Neural progenitor cell (in vitro differentiated cells): Measurements from ENCODE around the gene RABIF. TPM values are rescaled to one million over a fixed set of nuclear protein-coding genes. Genes with fewer than 3 reads are reported as not detected.

Source experiments
- DNase-seq: peaks from one replicate; pipeline ENCODE4 v3.0.0-alpha.2; 2016; ENCODE audit warnings: low spot score
- H2AFZ ChIP-seq: fragments of 200-600 bp; sonication (generic); replicated peaks from 2 replicates; pipeline ENCODE4 v1.6.1; 2016; ENCODE audit warnings: antibody characterized with exemption
- H3F3A ChIP-seq: fragments of 200-600 bp; sonication (generic); 2 replicates; pipeline ENCODE4 v1.6.1; 2016; ENCODE audit warnings: antibody characterized with exemption, low read depth
- H3K27ac ChIP-seq: fragments of 200-600 bp; sonication (generic); 2 replicates; pipeline ENCODE4 v1.5.1; 2016; ENCODE audit warnings: mild to moderate bottlenecking
- H3K27me3 ChIP-seq: fragments of 200-600 bp; sonication (generic); 2 replicates; pipeline ENCODE4 v1.6.1; 2016; ENCODE audit warnings: mild to moderate bottlenecking, moderate library complexity
- H3K36me3 ChIP-seq: fragments of 200-600 bp; sonication (generic); 2 replicates; pipeline ENCODE4 v1.5.1; 2016
- H3K4me1 ChIP-seq: fragments of 200-600 bp; sonication (generic); 2 replicates; pipeline ENCODE4 v1.6.1; 2016; ENCODE audit warnings: mixed run types
- H3K4me2 ChIP-seq: fragments of 200-600 bp; sonication (generic); 2 replicates; pipeline ENCODE4 v1.6.1; 2016
- H3K4me3 ChIP-seq: fragments of 200-600 bp; sonication (generic); 2 replicates; pipeline ENCODE4 v1.5.1; 2016
- H3K79me2 ChIP-seq: fragments of 200-600 bp; sonication (generic); 2 replicates; pipeline ENCODE4 v1.6.1; 2016; ENCODE audit warnings: low read depth
- H3K9ac ChIP-seq: fragments of 200-600 bp; sonication (generic); 2 replicates; pipeline ENCODE4 v1.6.1; 2016
- H3K9me3 ChIP-seq: fragments of 200-600 bp; sonication (generic); 2 replicates; pipeline ENCODE4 v1.5.1; 2016; ENCODE audit warnings: low read depth
- H4K20me1 ChIP-seq: fragments of 200-600 bp; sonication (generic); 2 replicates; pipeline ENCODE4 v1.6.1; 2016; ENCODE audit warnings: low read depth
- H3K27ac Mint-ChIP-seq: 3 replicates; pipeline ENCODE4 v1.8.0; 2021; ENCODE audit warnings: mixed read lengths
- H3K27me3 Mint-ChIP-seq: 2 replicates; pipeline ENCODE4 v1.8.0; 2022; ENCODE audit warnings: low read depth, mild to moderate bottlenecking, inconsistent platforms, moderate library complexity, mixed read lengths; ENCODE audit not compliant: insufficient read depth
- H3K36me3 Mint-ChIP-seq: 3 replicates; pipeline ENCODE4 v1.8.0; 2021; ENCODE audit warnings: mixed read lengths
- H3K4me1 Mint-ChIP-seq: 3 replicates; pipeline ENCODE4 v1.8.0; 2021; ENCODE audit warnings: mixed read lengths
- H3K4me3 Mint-ChIP-seq: 3 replicates; pipeline ENCODE4 v1.8.0; 2021; ENCODE audit warnings: mild to moderate bottlenecking, moderate library complexity, mixed read lengths
- H3K9me3 Mint-ChIP-seq: 3 replicates; pipeline ENCODE4 v1.8.0; 2020; ENCODE audit warnings: mixed read lengths
- EZH2 ChIP-seq: fragments of 200-600 bp; sonication (generic); IDR thresholded peaks from 2 replicates; pipeline ENCODE4 v1.6.1; 2017; ENCODE audit warnings: antibody characterized with exemption, mild to moderate bottlenecking, moderate library complexity
- EZH2phosphoT487 ChIP-seq: fragments of 200-600 bp; sonication (generic); IDR thresholded peaks from 2 replicates; pipeline ENCODE4 v1.6.1; 2017; ENCODE audit warnings: antibody characterized with exemption
- total RNA-seq: library from RNA; depleted of rRNA; stranded (reverse); fragments of >200 nt; gene quantifications from 2 replicates; pipeline ENCODE4 v1.2.3, GENCODE V29; 2015; ENCODE audit warnings: low replicate concordance
- TF ChIP-seq, protein P1 (sequence below): fragments of 200-600 bp; sonication (generic); IDR thresholded peaks from 2 replicates; pipeline ENCODE4 v1.5.1; 2017; ENCODE audit warnings: antibody characterized with exemption, mild to moderate bottlenecking

Gene RABIF
- total RNA-seq, 1 donor from 2014 or later, result 5.8 TPM

DNA sequence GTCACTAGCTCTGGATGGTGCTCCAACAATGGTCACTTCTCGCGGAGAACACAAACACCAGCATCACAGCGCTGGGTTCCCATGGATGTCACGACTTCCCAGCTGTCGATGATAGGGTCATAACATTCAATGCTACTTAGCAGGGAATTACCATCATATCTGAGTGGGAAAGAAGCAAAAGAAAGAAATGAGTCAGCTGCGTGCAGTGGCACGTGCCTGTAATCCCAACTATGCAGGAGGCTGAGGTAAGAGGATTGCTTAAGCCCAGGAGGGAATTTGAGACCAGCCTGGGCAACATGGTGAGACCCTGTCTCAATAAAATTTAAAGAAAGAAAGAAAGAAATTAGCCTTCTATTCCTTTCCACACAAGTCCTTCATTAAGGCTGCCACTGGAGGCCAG, 3.6 kb upstream of the RABIF start:
- Mint-ChIP-seq H3K27ac (no peak overlapping the region), H3K27me3 (peaks cover 3% of the 10 kb centered on the region), H3K4me3 (no peak overlapping the region), H3K4me1 (peaks cover 12% of the 10 kb centered on the region), H3K36me3 (peaks cover 15% of the 10 kb centered on the region), H3K9me3 (no peaks in the 10 kb centered on the region)
- Histone ChIP-seq H3K27me3 (no peaks in the 10 kb centered on the region), H3K4me3 (no peak overlapping the region), H3K4me2 (no peak overlapping the region), H3K27ac (no peak overlapping the region), H3K79me2 (peaks cover 7% of the 10 kb centered on the region), H3K4me1 (peaks cover 5% of the 10 kb centered on the region), H3K9me3 (no peaks in the 10 kb centered on the region), H3K9ac (no peak overlapping the region), H3F3A (peaks cover 31% of the 10 kb centered on the region), H3K36me3 (no peaks in the 10 kb centered on the region), H4K20me1 (no peaks in the 10 kb centered on the region), H2AFZ (no peak overlapping the region)
- no peak for DNase-seq
- TF ChIP-seq, protein P1, sequence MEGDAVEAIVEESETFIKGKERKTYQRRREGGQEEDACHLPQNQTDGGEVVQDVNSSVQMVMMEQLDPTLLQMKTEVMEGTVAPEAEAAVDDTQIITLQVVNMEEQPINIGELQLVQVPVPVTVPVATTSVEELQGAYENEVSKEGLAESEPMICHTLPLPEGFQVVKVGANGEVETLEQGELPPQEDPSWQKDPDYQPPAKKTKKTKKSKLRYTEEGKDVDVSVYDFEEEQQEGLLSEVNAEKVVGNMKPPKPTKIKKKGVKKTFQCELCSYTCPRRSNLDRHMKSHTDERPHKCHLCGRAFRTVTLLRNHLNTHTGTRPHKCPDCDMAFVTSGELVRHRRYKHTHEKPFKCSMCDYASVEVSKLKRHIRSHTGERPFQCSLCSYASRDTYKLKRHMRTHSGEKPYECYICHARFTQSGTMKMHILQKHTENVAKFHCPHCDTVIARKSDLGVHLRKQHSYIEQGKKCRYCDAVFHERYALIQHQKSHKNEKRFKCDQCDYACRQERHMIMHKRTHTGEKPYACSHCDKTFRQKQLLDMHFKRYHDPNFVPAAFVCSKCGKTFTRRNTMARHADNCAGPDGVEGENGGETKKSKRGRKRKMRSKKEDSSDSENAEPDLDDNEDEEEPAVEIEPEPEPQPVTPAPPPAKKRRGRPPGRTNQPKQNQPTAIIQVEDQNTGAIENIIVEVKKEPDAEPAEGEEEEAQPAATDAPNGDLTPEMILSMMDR, result no peak
- TF ChIP-seq EZH2 (no peak), EZH2phosphoT487 (no peak)

DNA sequence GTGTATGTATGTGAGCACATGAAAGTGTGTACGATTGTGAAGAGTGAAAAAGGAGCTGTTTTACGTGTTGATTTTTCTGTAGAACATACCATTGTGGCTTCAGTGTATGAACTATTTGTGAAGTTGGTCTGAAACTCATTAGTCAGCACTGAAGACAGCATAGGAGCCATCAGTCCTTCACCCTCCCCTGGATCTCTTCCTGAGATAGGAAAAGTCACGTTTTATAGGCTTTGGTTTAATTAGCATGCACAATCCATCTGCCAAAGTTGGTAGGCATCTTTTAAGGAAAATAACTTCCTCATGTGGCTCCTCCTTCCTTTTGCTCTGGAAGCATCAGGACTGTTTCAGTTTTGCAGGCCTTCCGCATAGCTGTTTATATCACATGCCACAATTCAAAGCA, 1.4 kb upstream of the RABIF start:
- Histone ChIP-seq H3K4me3 (no peak overlapping the region), H3K27me3 (no peaks in the 10 kb centered on the region), H3K79me2 (peaks cover 18% of the 10 kb centered on the region), H3K36me3 (no peaks in the 10 kb centered on the region), H4K20me1 (no peaks in the 10 kb centered on the region), H3K4me1 (peaks cover 13% of the 10 kb centered on the region), H3K9me3 (no peaks in the 10 kb centered on the region), H2AFZ (no peak overlapping the region), H3F3A (peaks cover 31% of the 10 kb centered on the region), H3K9ac (no peak overlapping the region), H3K4me2 (no peak overlapping the region), H3K27ac (no peak overlapping the region)
- Mint-ChIP-seq H3K27me3 (peaks cover 3% of the 10 kb centered on the region), H3K4me3 (no peak overlapping the region), H3K9me3 (no peaks in the 10 kb centered on the region), H3K27ac (no peak overlapping the region), H3K4me1 (peaks cover 15% of the 10 kb centered on the region), H3K36me3 (peaks cover 6% of the 10 kb centered on the region)
- TF ChIP-seq EZH2phosphoT487 (no peak), EZH2 (no peak)
- TF ChIP-seq, protein P1, result no peak
- DNase-seq, result no peak

DNA sequence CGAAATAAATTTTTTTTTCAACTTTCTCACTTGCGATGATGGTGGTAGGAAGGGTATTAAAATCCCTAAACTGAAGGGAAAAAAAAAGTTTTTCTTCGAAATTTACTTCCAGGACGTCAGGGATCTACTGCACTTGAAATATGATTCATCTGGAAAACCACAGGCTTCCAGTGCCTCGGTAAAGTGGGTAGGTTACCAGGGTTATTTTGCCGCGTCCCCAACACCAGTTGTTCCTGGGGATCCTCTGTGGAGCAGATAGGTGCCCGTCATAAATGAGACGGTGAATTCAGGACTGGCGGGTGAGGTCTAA, 773 bp downstream of the RABIF start:
- no peak for DNase-seq
- peaks cover 3% of the 10 kb centered on the region for H3K27me3 Mint-ChIP-seq
- peaks cover 18% of the 10 kb centered on the region for H3K4me1 Mint-ChIP-seq
- peak overlapping the region; percentile 75 for H3K27ac ChIP-seq
- H3K27me3 ChIP-seq, result no peaks in the 10 kb centered on the region
- H3K36me3 Mint-ChIP-seq, result no peaks in the 10 kb centered on the region
- peaks cover 13% of the 10 kb centered on the region for H3K4me1 ChIP-seq
- H3K4me3 Mint-ChIP-seq, result peak overlapping the region; percentile 97
- no peaks in the 10 kb centered on the region for H3K36me3 ChIP-seq
- peaks cover 31% of the 10 kb centered on the region for H3F3A ChIP-seq
- H3K4me3 ChIP-seq, result peak overlapping the region; percentile 67
- H3K9ac ChIP-seq, result peak overlapping the region; percentile 50
- H2AFZ ChIP-seq, result peak overlapping the region; percentile 94
- peaks cover 33% of the 10 kb centered on the region for H3K79me2 ChIP-seq
- peaks cover 8% of the 10 kb centered on the region for H4K20me1 ChIP-seq
- H3K27ac Mint-ChIP-seq, result no peak overlapping the region
- peak overlapping the region; percentile 88 for H3K4me2 ChIP-seq
- TF ChIP-seq, protein P1, result no peak
- no peak for TF ChIP-seq EZH2phosphoT487
- no peak for TF ChIP-seq EZH2
- no peaks in the 10 kb centered on the region for H3K9me3 ChIP-seq
- no peaks in the 10 kb centered on the region for H3K9me3 Mint-ChIP-seq
